Ascending aorta (tissue), 2 donors: Measurements from ENCODE around the gene AKIRIN2. TPM values are rescaled to one million over a fixed set of nuclear protein-coding genes. Genes with fewer than 3 reads are reported as not detected.

Experiments used
- DNase-seq, 2 donors: peaks; one replicate each; pipeline ENCODE4 v3.0.0-alpha.2; 2019; ENCODE audit warnings: low spot score in 2 of 2
- H3K27ac ChIP-seq, 2 donors: fragments of 200-600 bp; sonication (generic); one replicate each; pipeline ENCODE4 v1.5.1; 2016 to 2017; ENCODE audit warnings: mild to moderate bottlenecking in 1 of 2
- H3K27me3 ChIP-seq: fragments of 200-600 bp; sonication (generic); one replicate; pipeline ENCODE4 v1.5.1; 2017
- H3K36me3 ChIP-seq, 2 donors: fragments of 200-600 bp; sonication (generic); one replicate each; pipeline ENCODE4 v1.5.1; 2016
- H3K4me1 ChIP-seq, 2 donors: fragments of 200-600 bp; sonication (generic); one replicate each; pipeline ENCODE4 v1.5.1; 2016 to 2017; ENCODE audit warnings: mild to moderate bottlenecking in 1 of 2
- H3K4me3 ChIP-seq, 2 donors: fragments of 200-600 bp; sonication (generic); one replicate each; pipeline ENCODE4 v1.5.1; 2016 to 2017; ENCODE audit warnings: mild to moderate bottlenecking in 1 of 2
- H3K9me3 ChIP-seq, 2 donors: fragments of 200-600 bp; sonication (generic); one replicate each; pipeline ENCODE4 v1.5.1; 2016
- CTCF ChIP-seq, 3 experiments: fragments of 200-600 bp in 2 of 3; fragments of 450-650 bp in 1 of 3; sonication (generic) in 2 of 3; IDR thresholded peaks; one replicate each; pipeline ENCODE4 v1.5.1; 2016 to 2019; ENCODE audit warnings: antibody characterized with exemption in 3 of 3, mild to moderate bottlenecking in 1 of 3, moderate library complexity in 1 of 3
- intact Hi-C: fragments of 100-400 bp; cut with DNase I; formaldehyde crosslinking; loops from one replicate; pipeline ENCODE4 v1.15.1; 2023
- total RNA-seq: library from RNA; depleted of rRNA; stranded (reverse); fragments of >200 nt; gene quantifications from one replicate; pipeline ENCODE4 v1.1.0, GENCODE V29; 2016

The AKIRIN2 gene
- total RNA-seq, 1 donor from 2014 or later: 39.1 TPM

GRCh38 chr6:87671555-87672029, 30.4 kb downstream of the AKIRIN2 start:
- no peak overlapping the region for H3K4me3 ChIP-seq
- no peaks in the 10 kb centered on the region for H3K9me3 ChIP-seq
- intact Hi-C loops: no loop called here
- H3K4me1 ChIP-seq: no peaks in the 10 kb centered on the region
- no peak for DNase-seq
- no peaks in the 10 kb centered on the region for H3K27me3 ChIP-seq
- TF ChIP-seq CTCF (IDR thresholded peaks at IDR 0.05): no peak
- H3K27ac ChIP-seq: no peak overlapping the region
- peaks cover 15 to 41% of the 10 kb centered on the region in 2 donors for H3K36me3 ChIP-seq

GRCh38 chr6:87670707-87671106, 31.3 kb downstream of the AKIRIN2 start:
- H3K4me1 ChIP-seq: no peaks in the 10 kb centered on the region
- no peak for TF ChIP-seq CTCF (IDR thresholded peaks at IDR 0.05)
- H3K27ac ChIP-seq: no peak overlapping the region
- H3K4me3 ChIP-seq: no peak overlapping the region
- no peak for DNase-seq
- peaks cover 13 to 40% of the 10 kb centered on the region in 2 donors for H3K36me3 ChIP-seq
- no peaks in the 10 kb centered on the region for H3K9me3 ChIP-seq
- intact Hi-C loops: no loop called here
- no peaks in the 10 kb centered on the region for H3K27me3 ChIP-seq

- DNase-seq: no peak
- H3K4me3 ChIP-seq: no peak overlapping the region
- no peaks in the 10 kb centered on the region for H3K4me1 ChIP-seq
- H3K27me3 ChIP-seq: no peaks in the 10 kb centered on the region
- H3K27ac ChIP-seq: no peak overlapping the region
- TF ChIP-seq CTCF (IDR thresholded peaks at IDR 0.05): no peak
- no peaks in the 10 kb centered on the region for H3K9me3 ChIP-seq
- H3K36me3 ChIP-seq: peaks cover 7 to 30% of the 10 kb centered on the region in 2 donors
- intact Hi-C loops: no loop called here
These were observed 33.0 kb downstream of the AKIRIN2 start for GRCh38 chr6:87669051-87669450.

GRCh38 chr6:87668013-87668412, 34.0 kb downstream of the AKIRIN2 start:
- no peak overlapping the region for H3K4me3 ChIP-seq
- no peaks in the 10 kb centered on the region for H3K27me3 ChIP-seq
- H3K4me1 ChIP-seq: no peaks in the 10 kb centered on the region
- H3K27ac ChIP-seq: no peak overlapping the region
- no peak for TF ChIP-seq CTCF (IDR thresholded peaks at IDR 0.05)
- no peak for DNase-seq
- intact Hi-C loops: no loop called here
- H3K36me3 ChIP-seq: peaks cover 4 to 22% of the 10 kb centered on the region in 2 donors
- H3K9me3 ChIP-seq: no peaks in the 10 kb centered on the region

GRCh38 chr6:87667032-87667431, 35.0 kb downstream of the AKIRIN2 start:
- Histone ChIP-seq H3K4me1 (no peaks in the 10 kb centered on the region), H3K27me3 (no peaks in the 10 kb centered on the region), H3K27ac (no peak overlapping the region), H3K36me3 (peaks cover 4 to 22% of the 10 kb centered on the region in 2 donors), H3K9me3 (no peaks in the 10 kb centered on the region), H3K4me3 (no peak overlapping the region)
- no peak for TF ChIP-seq CTCF (IDR thresholded peaks at IDR 0.05)
- intact Hi-C loops: no loop called here
- DNase-seq: no peak
